H1 (cell line): ENCODE measurements around the gene FGL2. TPM values are rescaled to one million over a fixed set of nuclear protein-coding genes. Genes with fewer than 3 reads are reported as not detected.
"Not testable (repeated sequence)": the region's sequence is repeated elsewhere in the genome, so short reads cannot be mapped to it uniquely, and the experiment has no call there.

Source experiments
- CTCF ChIA-PET: fragments of 300-600 bp; sonication (Branson Sonifier 250); formaldehyde crosslinking; loops from one replicate; lab custom pipeline; 2021; ENCODE audit not compliant: partially characterized antibody; lab: Charles Lee
- POLR2A ChIA-PET: fragments of 300-600 bp; sonication (Branson Sonifier 250); formaldehyde crosslinking; loops from one replicate; lab custom pipeline; 2021; ENCODE audit warnings: inconsistent platforms; ENCODE audit not compliant: partially characterized antibody; lab: Charles Lee
- DNase-seq, 2 experiments: peaks; one replicate each; pipeline versions ENCODE4 v3.0.0 to v3.0.0-alpha.2; 2010 to 2022; ENCODE audit warnings: low spot score in 2 of 2, low read depth in 1 of 2, mixed read lengths in 1 of 2
- FAIRE-seq: peaks from 2 replicates; lab custom pipeline; 2011; peaks lifted over from hg19 to GRCh38; lab: Jason Lieb, UNC
- H2AFZ ChIP-seq: 2 replicates; pipeline ENCODE4 v1.8.1; 2012; ENCODE audit warnings: low read length, inconsistent platforms
- H2AK5ac ChIP-seq: 2 replicates; pipeline ENCODE4 v1.6.1; 2013; ENCODE audit warnings: low read depth, low read length
- H2BK120ac ChIP-seq: replicated peaks from 2 replicates; pipeline ENCODE3; 2013; ENCODE audit warnings: low read depth, low read length, inconsistent platforms
- H2BK12ac ChIP-seq: 2 replicates; pipeline ENCODE4 v1.6.1; 2013; ENCODE audit warnings: low read depth, low read length
- H2BK15ac ChIP-seq: 2 replicates; pipeline ENCODE4 v1.6.1; 2013; ENCODE audit warnings: low read length
- H2BK20ac ChIP-seq: 2 replicates; pipeline ENCODE4 v1.6.1; 2013; ENCODE audit warnings: low read length
- H2BK5ac ChIP-seq: 2 replicates; pipeline ENCODE4 v1.6.1; 2013; ENCODE audit warnings: low read depth, low read length
- H3K14ac ChIP-seq: 2 replicates; pipeline ENCODE4 v1.6.1; 2013; ENCODE audit warnings: inconsistent platforms; ENCODE audit not compliant: insufficient read length
- H3K18ac ChIP-seq: 2 replicates; pipeline ENCODE4 v1.6.1; 2013; ENCODE audit warnings: low read length; ENCODE audit errors: extremely low read depth
- H3K23ac ChIP-seq: 2 replicates; pipeline ENCODE4 v1.6.1; 2013; ENCODE audit warnings: inconsistent platforms; ENCODE audit not compliant: insufficient read length
- H3K23me2 ChIP-seq: 2 replicates; pipeline ENCODE4 v1.6.1; 2013; ENCODE audit warnings: low read depth, low read length
- H3K27ac ChIP-seq: 2 replicates; pipeline ENCODE4 v1.6.1; 2011; ENCODE audit warnings: low read depth, low read length, inconsistent platforms
- H3K27me3 ChIP-seq, 4 experiments: replicated peaks in 1 of 4; 1 replicate in 1 of 4; 2 replicates in 3 of 4; pipeline versions ENCODE4 v1.6.1 to v1.8.1; 2011 to 2013; ENCODE audit warnings: low read length in 3 of 4, mild to moderate bottlenecking in 3 of 4, inconsistent platforms in 2 of 4, mixed read lengths in 2 of 4, moderate library complexity in 1 of 4; ENCODE audit not compliant: control insufficient read depth in 3 of 4, insufficient read depth in 3 of 4; ENCODE audit errors: extremely low read depth in 1 of 4
- H3K36me3 ChIP-seq, 4 experiments: 2 replicates each; pipeline versions ENCODE4 v1.6.1 to v1.8.1; 2011 to 2013; ENCODE audit warnings: mild to moderate bottlenecking in 4 of 4, low read length in 3 of 4, moderate library complexity in 2 of 4, control low read depth in 1 of 4, inconsistent platforms in 1 of 4; ENCODE audit not compliant: insufficient read depth in 4 of 4, control insufficient read depth in 2 of 4
- H3K4ac ChIP-seq: replicated peaks from 2 replicates; pipeline ENCODE3; 2013; ENCODE audit warnings: low read length, low read depth, mixed read lengths, inconsistent platforms; ENCODE audit not compliant: insufficient read length
- H3K4me1 ChIP-seq, 4 experiments: replicated peaks in 1 of 4; 1 replicate in 1 of 4; 2 replicates in 3 of 4; pipeline versions ENCODE4 v1.6.1 to v1.8.1; 2011 to 2013; ENCODE audit warnings: low read length in 3 of 4, inconsistent platforms in 2 of 4, mixed read lengths in 1 of 4; ENCODE audit not compliant: insufficient read depth in 4 of 4, control insufficient read depth in 3 of 4
- H3K4me2 ChIP-seq, 2 experiments: 2 replicates each; pipeline versions ENCODE4 v1.6.1 to v1.8.1; 2011 to 2013; ENCODE audit warnings: low read depth in 2 of 2, low read length in 2 of 2, control low read depth in 1 of 2, inconsistent platforms in 1 of 2, mild to moderate bottlenecking in 1 of 2; ENCODE audit not compliant: insufficient read depth in 1 of 2
- H3K4me3 ChIP-seq, 4 experiments: fragments of 200-600, 300-600 bp in 1 of 4; sonication (generic), shearing (Covaris generic), sonication (Bioruptor Twin) in 1 of 4; 2 replicates each; pipeline versions ENCODE4 v1.5.1 to v1.8.1; 2011 to 2016; ENCODE audit warnings: low read length in 4 of 4, low read depth in 3 of 4, control low read depth in 2 of 4, inconsistent platforms in 2 of 4, mild to moderate bottlenecking in 2 of 4, mixed read lengths in 1 of 4, moderate library complexity in 1 of 4; ENCODE audit not compliant: insufficient read depth in 2 of 4; ENCODE audit errors: extremely low read depth in 1 of 4
- H3K56ac ChIP-seq: replicated peaks from 2 replicates; pipeline ENCODE3; 2013; ENCODE audit warnings: low read depth, mild to moderate bottlenecking, mixed read lengths, low read length, inconsistent platforms; ENCODE audit not compliant: insufficient read length
- H3K79me1 ChIP-seq: 2 replicates; pipeline ENCODE4 v1.6.1; 2013; ENCODE audit warnings: low read depth, low read length, control low read depth
- H3K79me2 ChIP-seq, 2 experiments: 2 replicates each; pipeline versions ENCODE4 v1.6.1 to v1.8.1; 2012 to 2013; ENCODE audit warnings: low read length in 2 of 2, mild to moderate bottlenecking in 2 of 2, inconsistent platforms in 1 of 2; ENCODE audit not compliant: insufficient read depth in 2 of 2, control insufficient read depth in 1 of 2
- H3K9ac ChIP-seq, 4 experiments: replicated peaks in 1 of 4; 1 replicate in 1 of 4; 2 replicates in 3 of 4; pipeline versions ENCODE4 v1.6.1 to v1.8.1; 2011 to 2013; ENCODE audit warnings: low read depth in 3 of 4, low read length in 3 of 4, control low read depth in 2 of 4, mild to moderate bottlenecking in 2 of 4, moderate library complexity in 2 of 4, inconsistent platforms in 1 of 4; ENCODE audit errors: extremely low read depth in 1 of 4
- H3K9me3 ChIP-seq, 2 experiments: 2 replicates each; pipeline versions ENCODE4 v1.6.1 to v1.8.1; 2012 to 2013; ENCODE audit warnings: mild to moderate bottlenecking in 2 of 2, moderate library complexity in 2 of 2, control low read depth in 1 of 2, inconsistent platforms in 1 of 2, low read depth in 1 of 2, low read length in 1 of 2, mixed read lengths in 1 of 2; ENCODE audit not compliant: insufficient read depth in 2 of 2
- H4K20me1 ChIP-seq, 2 experiments: replicated peaks in 1 of 2; 2 replicates each; pipeline versions ENCODE3 to v1.8.1; 2011 to 2013; ENCODE audit warnings: inconsistent platforms in 2 of 2, low read length in 2 of 2, mild to moderate bottlenecking in 1 of 2; ENCODE audit not compliant: insufficient read depth in 2 of 2, control insufficient read depth in 1 of 2
- H4K5ac ChIP-seq: 2 replicates; pipeline ENCODE4 v1.6.1; 2013; ENCODE audit warnings: low read length, low read depth, mixed read lengths, inconsistent platforms; ENCODE audit not compliant: insufficient read length
- H4K8ac ChIP-seq: 2 replicates; pipeline ENCODE4 v1.8.0; 2013; ENCODE audit warnings: mild to moderate bottlenecking, moderate library complexity, low read length, inconsistent platforms; ENCODE audit not compliant: insufficient read depth; ENCODE audit errors: extremely low read depth
- H4K91ac ChIP-seq: replicated peaks from 2 replicates; pipeline ENCODE3; 2013; ENCODE audit warnings: low read length, mixed read lengths, inconsistent platforms; ENCODE audit not compliant: insufficient read length
- WGBS, 2 experiments: shearing (Covaris generic) in 1 of 2; methylation state at CpG; one replicate each; pipeline versions ENCODE4 v1.1.6 to v1.1.7; 2013 to 2015; ENCODE audit warnings: low lambda C conversion rate in 2 of 2, mixed read lengths in 2 of 2, inconsistent platforms in 1 of 2, low coverage in 1 of 2, missing lambda C conversion rate in 1 of 2; ENCODE audit not compliant: insufficient replicate concordance in 2 of 2, insufficient coverage in 1 of 2, insufficient read length in 1 of 2; ENCODE audit errors: extremely low coverage in 1 of 2, missing lambda C conversion rate in 1 of 2; 5-methylcytosine and 5-hydroxymethylcytosine counted together
- polyA plus RNA-seq, 7 experiments: library from polyadenylated mRNA; depleted of rRNA in 3 of 7; stranded (reverse) in 5 of 7; unstranded in 2 of 7; fragments of >200 nt in 5 of 7; fragments of 200-250 nt in 2 of 7; gene quantifications; 1 replicate in 5 of 7; 2 replicates in 1 of 7; 4 replicates in 1 of 7; pipeline versions ENCODE4 v1.2.1 to v1.2.3, GENCODE V29; 2011 to 2013; ENCODE audit warnings: missing spikeins in 2 of 7, mixed read lengths in 2 of 7
- total RNA-seq: library from RNA; stranded (reverse); fragmentation: NEBNext Ultra II Directional; extraction: Animal tissue kit (Norgen Biotek cat#: 25700); gene quantifications from 2 replicates; pipeline ENCODE4 v1.2.1, GENCODE V29; 2021

The FGL2 gene
- total and polyA plus RNA-seq, 2 of the 8 experiments (the other 6 are each of a cell fraction or from before 2014, with no cell fraction given): not detected

GRCh38 chr7:77172437-77173172 lies 27.0 kb downstream of the FGL2 start:
- H3K79me2 ChIP-seq, H3K4ac ChIP-seq, H2AK5ac ChIP-seq, H3K9ac ChIP-seq, H3K14ac ChIP-seq, H3K4me1 ChIP-seq, H4K20me1 ChIP-seq, H2BK12ac ChIP-seq, H4K5ac ChIP-seq, H3K18ac ChIP-seq, H3K4me3 ChIP-seq, H4K91ac ChIP-seq, H3K27ac ChIP-seq, POLR2A ChIA-PET, H2BK5ac ChIP-seq, H3K9me3 ChIP-seq, H2BK120ac ChIP-seq, H3K4me2 ChIP-seq, H3K23ac ChIP-seq, H2BK20ac ChIP-seq, H2BK15ac ChIP-seq, H3K56ac ChIP-seq, FAIRE-seq, H3K27me3 ChIP-seq, H3K79me1 ChIP-seq, H3K23me2 ChIP-seq, H4K8ac ChIP-seq, CTCF ChIA-PET, H3K36me3 ChIP-seq, DNase-seq, H2AFZ ChIP-seq: not testable (repeated sequence)
- 90% methylated on average over 6 of the region's 6 CpGs; no CpG with 5 or more reads in 1 of the 2 experiments for WGBS, 2 experiments

GRCh38 chr7:77171073-77171472 lies 28.5 kb downstream of the FGL2 start:
- H3K4me1 ChIP-seq, H2BK20ac ChIP-seq, H2BK12ac ChIP-seq, H3K23me2 ChIP-seq, H3K4me3 ChIP-seq, H2AFZ ChIP-seq, H3K23ac ChIP-seq, H3K9me3 ChIP-seq, H3K27me3 ChIP-seq, H2BK5ac ChIP-seq, CTCF ChIA-PET, H2BK15ac ChIP-seq, H3K14ac ChIP-seq, H3K79me2 ChIP-seq, H4K91ac ChIP-seq, H3K56ac ChIP-seq, FAIRE-seq, H2BK120ac ChIP-seq, H3K36me3 ChIP-seq, H4K5ac ChIP-seq, H3K4ac ChIP-seq, H3K9ac ChIP-seq, H3K4me2 ChIP-seq, DNase-seq, H4K20me1 ChIP-seq, H3K79me1 ChIP-seq, POLR2A ChIA-PET, H3K27ac ChIP-seq, H2AK5ac ChIP-seq, H4K8ac ChIP-seq, H3K18ac ChIP-seq: not testable (repeated sequence)
- 80% methylated on average over 4 of the region's 4 CpGs; no CpG with 5 or more reads in 1 of the 2 experiments for whole genome bisulfite sequencing, 2 experiments
